Nephron progenitor cell (in vitro differentiated cells): Measurements from ENCODE around the gene SLC7A7.
"Not testable (repeated sequence)": the region's sequence is repeated elsewhere in the genome, so short reads cannot be mapped to it uniquely, and the experiment has no call there.

Source experiments
- DNase-seq: peaks from one replicate; pipeline ENCODE4 v3.0.0; 2021
- H3K27ac Mint-ChIP-seq: 2 replicates; pipeline ENCODE4 v1.8.0; 2021; ENCODE audit warnings: mild to moderate bottlenecking, moderate library complexity, mixed read lengths
- H3K27me3 Mint-ChIP-seq: 2 replicates; pipeline ENCODE4 v1.8.0; 2021; ENCODE audit warnings: mild to moderate bottlenecking, low read depth, mixed read lengths; ENCODE audit not compliant: poor library complexity
- H3K36me3 Mint-ChIP-seq: 2 replicates; pipeline ENCODE4 v1.8.0; 2021; ENCODE audit warnings: low read depth, mixed read lengths
- H3K4me1 Mint-ChIP-seq: 2 replicates; pipeline ENCODE4 v1.8.0; 2021; ENCODE audit warnings: mixed read lengths
- H3K4me3 Mint-ChIP-seq: 2 replicates; pipeline ENCODE4 v1.8.0; 2021; ENCODE audit warnings: mild to moderate bottlenecking, moderate library complexity, mixed read lengths
- H3K9me3 Mint-ChIP-seq: 2 replicates; pipeline ENCODE4 v1.8.0; 2021; ENCODE audit warnings: mild to moderate bottlenecking, moderate library complexity, mixed read lengths
- CTCF ChIP-seq: fragments of 200-600 bp; sonication (generic); IDR thresholded peaks from 2 replicates; pipeline ENCODE4 v1.5.0; 2021; ENCODE audit warnings: antibody characterized with exemption

The SLC7A7 gene

GRCh38 chr14:22813145-22813544 lies 2.1 kb downstream of the SLC7A7 start:
- Mint-ChIP-seq H3K4me1 (peaks cover 20% of the 10 kb centered on the region), H3K36me3 (no peaks in the 10 kb centered on the region), H3K27ac (no peak overlapping the region), H3K4me3 (no peak overlapping the region), H3K27me3 (peaks cover 13% of the 10 kb centered on the region), H3K9me3 (no peaks in the 10 kb centered on the region)
- no peak for DNase-seq
- TF ChIP-seq CTCF, result no peak

- Mint-ChIP-seq H3K4me3 (no peak overlapping the region), H3K27ac (no peak overlapping the region), H3K36me3 (no peaks in the 10 kb centered on the region), H3K27me3 (peaks cover 13% of the 10 kb centered on the region), H3K4me1 (peaks cover 20% of the 10 kb centered on the region), H3K9me3 (no peaks in the 10 kb centered on the region)
- TF ChIP-seq CTCF, result no peak
- no peak for DNase-seq
Observed at GRCh38 chr14:22812744-22813143, 2.5 kb downstream of the SLC7A7 start.

GRCh38 chr14:22811722-22812121 lies 3.5 kb downstream of the SLC7A7 start:
- no peaks in the 10 kb centered on the region for H3K36me3 Mint-ChIP-seq
- peaks cover 20% of the 10 kb centered on the region for H3K4me1 Mint-ChIP-seq
- H3K27ac Mint-ChIP-seq, result no peak overlapping the region
- H3K9me3 Mint-ChIP-seq, result no peaks in the 10 kb centered on the region
- DNase-seq, result no peak
- no peak overlapping the region for H3K4me3 Mint-ChIP-seq
- no peak for TF ChIP-seq CTCF
- H3K27me3 Mint-ChIP-seq, result peaks cover 18% of the 10 kb centered on the region

GRCh38 chr14:22808388-22809209 lies 6.6 kb downstream of the SLC7A7 start:
- H3K27me3 Mint-ChIP-seq, result peaks cover 9% of the 10 kb centered on the region
- H3K36me3 Mint-ChIP-seq, result no peaks in the 10 kb centered on the region
- no peak overlapping the region for H3K27ac Mint-ChIP-seq
- no peaks in the 10 kb centered on the region for H3K4me1 Mint-ChIP-seq
- no peaks in the 10 kb centered on the region for H3K9me3 Mint-ChIP-seq
- no peak overlapping the region for H3K4me3 Mint-ChIP-seq
- no peak for DNase-seq
- TF ChIP-seq CTCF, result no peak

- no peak overlapping the region for H3K27ac Mint-ChIP-seq
- H3K9me3 Mint-ChIP-seq, result no peaks in the 10 kb centered on the region
- H3K36me3 Mint-ChIP-seq, result no peaks in the 10 kb centered on the region
- no peaks in the 10 kb centered on the region for H3K4me1 Mint-ChIP-seq
- H3K4me3 Mint-ChIP-seq, result no peak overlapping the region
- DNase-seq, result no peak
- no peak for TF ChIP-seq CTCF
- H3K27me3 Mint-ChIP-seq, result peaks cover 9% of the 10 kb centered on the region
Observed at GRCh38 chr14:22807432-22808087, 7.7 kb downstream of the SLC7A7 start.

GRCh38 chr14:22805235-22805634 lies 10.0 kb downstream of the SLC7A7 start:
- H3K4me3 Mint-ChIP-seq, H3K36me3 Mint-ChIP-seq, H3K9me3 Mint-ChIP-seq, H3K27ac Mint-ChIP-seq, DNase-seq, H3K27me3 Mint-ChIP-seq: not testable (repeated sequence)
- peaks cover 12% of the 10 kb centered on the region for H3K4me1 Mint-ChIP-seq
